Aorta (tissue), 5 donors: ENCODE measurements around the gene B2M. TPM values are rescaled to one million over a fixed set of nuclear protein-coding genes. Genes with fewer than 3 reads are reported as not detected.
"Not testable (repeated sequence)": the region's sequence is repeated elsewhere in the genome, so short reads cannot be mapped to it uniquely, and the experiment has no call there.

ENCODE experiments used
- ATAC-seq: fragments of 200-7000 bp; cut with Tn5 transposase; one replicate; pipeline ENCODE4 v1.9.1; 2022; ENCODE audit warnings: moderate library complexity; ENCODE audit not compliant: low FRiP score
- DNase-seq, 2 donors: peaks; one replicate each; pipeline ENCODE4 v3.0.0-alpha.2; 2020
- H3K27ac ChIP-seq, 2 donors: one replicate each; pipeline ENCODE4 v1.5.1; 2013; ENCODE audit warnings: low read length in 2 of 2, mild to moderate bottlenecking in 2 of 2, moderate library complexity in 2 of 2, control low read depth in 1 of 2, inconsistent platforms in 1 of 2, low read depth in 1 of 2
- H3K27me3 ChIP-seq, 2 donors: one replicate each; pipeline ENCODE4 v1.6.1; 2013; ENCODE audit warnings: control low read depth in 1 of 2, low read length in 1 of 2, mild to moderate bottlenecking in 1 of 2, moderate library complexity in 1 of 2; ENCODE audit not compliant: insufficient read depth in 2 of 2, control insufficient read depth in 1 of 2
- H3K36me3 ChIP-seq, 2 donors: one replicate each; pipeline ENCODE4 v1.6.1; 2013; ENCODE audit warnings: control low read depth in 1 of 2, low read length in 1 of 2, mild to moderate bottlenecking in 1 of 2; ENCODE audit not compliant: insufficient read depth in 2 of 2, control insufficient read depth in 1 of 2
- H3K4me1 ChIP-seq, 2 donors: one replicate each; pipeline ENCODE4 v1.6.1; 2013; ENCODE audit warnings: low read length in 2 of 2, control low read depth in 1 of 2, mild to moderate bottlenecking in 1 of 2, moderate library complexity in 1 of 2; ENCODE audit not compliant: insufficient read depth in 2 of 2, control insufficient read depth in 1 of 2
- H3K4me3 ChIP-seq, 2 donors: one replicate each; pipeline ENCODE4 v1.5.1; 2013; ENCODE audit warnings: low read length in 2 of 2, control low read depth in 1 of 2, mild to moderate bottlenecking in 1 of 2
- H3K9me3 ChIP-seq: one replicate; pipeline ENCODE4 v1.6.1; 2013; ENCODE audit warnings: mild to moderate bottlenecking, low read length; ENCODE audit not compliant: control insufficient read depth
- WGBS, 2 donors: extraction: QIAGEN DNeasy Blood & Tissue Kit; methylation state at CpG; one replicate each; pipeline ENCODE4 v1.1.7; 2013; 5-methylcytosine and 5-hydroxymethylcytosine counted together
- intact Hi-C, 2 donors: fragments of 100-400 bp; cut with DNase I; formaldehyde crosslinking; loops; one replicate each; pipeline versions ENCODE4 v1.14.2 to v1.15.0; 2022
- polyA plus RNA-seq, 2 donors: library from polyadenylated mRNA; stranded (reverse); fragments of 200-250 nt; gene quantifications; one replicate each; pipeline ENCODE4 v1.2.3, GENCODE V29; 2013
- total RNA-seq, 2 donors: library from RNA; stranded (reverse); fragmentation: NEBNext Ultra II Directional; extraction: Animal tissue kit (Norgen Biotek cat#: 25700); gene quantifications; one replicate each; pipeline ENCODE4 v1.2.1, GENCODE V29; 2021
- donor health status: healthy with polysubstance abuse.
- donor health status: Bipolar disorder and iron deficiency.
- donor health status: DM: no; HTN: no; CAD: no.
- donor health status: DM: no; HTN: no; CAD: no.
- donor health status: DM: yes; HTN: yes; CAD: no.

B2M gene
- total and polyA plus RNA-seq, 4 donors = 2,130 to 4,026 (median 3,023) TPM

DNA sequence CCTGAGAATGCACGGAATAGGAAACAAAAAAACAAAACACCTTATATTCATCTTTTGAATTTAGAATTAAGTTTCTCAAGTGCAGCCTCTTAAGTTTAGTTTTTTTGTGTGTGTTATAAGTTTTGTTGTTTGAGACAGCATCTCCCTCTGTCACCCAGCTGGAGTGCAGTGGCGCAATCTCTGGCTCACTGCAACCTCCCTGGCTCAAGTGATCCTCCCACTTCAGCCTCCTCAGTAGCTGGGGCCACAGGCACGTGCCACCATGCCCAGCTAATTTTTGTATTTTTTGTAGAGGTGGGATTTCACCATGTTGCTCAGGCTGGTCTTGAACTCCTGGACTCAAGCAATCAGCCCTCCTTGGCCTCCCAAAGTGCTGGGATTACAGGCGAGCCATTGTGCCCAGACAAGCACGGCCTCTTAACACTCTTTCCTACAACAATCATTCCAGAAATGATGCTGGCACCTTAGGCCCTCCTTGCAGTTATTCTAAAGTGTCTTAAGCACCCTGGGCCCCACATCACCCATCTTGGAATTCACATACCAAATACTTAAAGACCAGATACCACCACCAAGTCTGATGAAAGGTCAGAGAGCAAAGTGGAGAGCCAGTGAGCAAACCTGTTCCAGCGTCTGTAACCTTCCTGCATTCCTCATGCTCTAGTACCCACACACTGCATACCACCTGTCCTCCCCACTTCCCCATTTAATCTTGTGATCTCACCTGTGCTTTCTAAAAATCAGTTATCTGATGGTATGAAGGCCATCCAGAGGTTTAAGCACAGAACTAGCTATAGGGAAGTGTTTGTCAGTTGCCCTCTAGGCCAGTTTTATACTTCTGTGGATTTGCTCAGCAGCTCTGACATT lies 41.0 kb upstream of the B2M start:
- ATAC-seq = no peak
- 77 to 83% methylated on average over 6 of the region's 6 CpGs for WGBS, 2 donors
- no peak overlapping the region for H3K4me3 ChIP-seq
- H3K36me3 ChIP-seq = no peaks in the 10 kb centered on the region
- H3K27ac ChIP-seq = no peak overlapping the region
- no peak for DNase-seq
- no peaks in the 10 kb centered on the region for H3K27me3 ChIP-seq
- no peaks in the 10 kb centered on the region for H3K4me1 ChIP-seq
- no peaks in the 10 kb centered on the region for H3K9me3 ChIP-seq
- intact Hi-C loops = no loop called here

DNA sequence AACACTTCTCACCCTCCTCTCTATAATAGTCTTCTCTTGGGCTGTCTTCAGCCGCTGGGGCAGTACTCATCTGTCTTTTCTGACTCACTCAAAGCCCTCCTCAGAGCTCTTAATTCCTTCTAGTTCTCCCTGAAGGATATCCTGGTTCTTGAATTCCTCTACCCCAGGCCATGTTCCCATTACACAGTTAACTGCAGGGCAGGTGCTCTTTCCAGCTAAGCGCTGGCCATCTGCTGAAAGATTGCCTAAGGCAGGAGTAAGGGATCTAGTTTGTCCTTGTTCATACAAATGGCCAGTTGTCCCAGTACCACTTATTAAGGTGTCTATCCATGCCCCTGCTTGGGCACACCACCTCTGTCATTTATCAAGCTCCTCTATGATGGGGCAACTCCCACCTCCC lies 37.7 kb upstream of the B2M start:
- 89 to 91% methylated on average over 2 of the region's 2 CpGs for WGBS, 2 donors
- intact Hi-C loops = no loop called here
- no peaks in the 10 kb centered on the region for H3K4me1 ChIP-seq
- ATAC-seq (no peak), DNase-seq (no peak)
- H3K4me3 ChIP-seq = no peak overlapping the region
- H3K27ac ChIP-seq = no peak overlapping the region
- no peaks in the 10 kb centered on the region for H3K36me3 ChIP-seq
- no peaks in the 10 kb centered on the region for H3K9me3 ChIP-seq
- H3K27me3 ChIP-seq = no peaks in the 10 kb centered on the region

DNA sequence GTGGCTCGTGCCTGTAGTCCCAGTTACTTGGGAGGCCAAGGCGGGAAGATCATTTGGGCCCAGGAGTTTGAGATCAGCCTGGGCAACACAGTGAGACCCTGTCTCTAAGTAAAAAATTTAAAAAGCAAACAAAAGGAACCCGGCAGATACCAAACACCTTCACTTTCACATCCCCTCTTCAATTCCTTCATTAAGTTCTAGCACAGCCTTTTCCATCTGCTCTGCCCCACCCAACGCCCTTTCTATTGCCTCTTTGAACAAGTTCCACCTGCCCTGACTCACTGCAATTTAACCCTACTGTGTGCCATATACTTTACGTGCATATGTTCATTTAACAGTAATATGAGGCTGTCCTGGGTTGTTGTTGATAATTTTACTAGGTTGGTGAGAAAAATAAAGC lies 35.4 kb upstream of the B2M start:
- H3K36me3 ChIP-seq = no peaks in the 10 kb centered on the region

DNA sequence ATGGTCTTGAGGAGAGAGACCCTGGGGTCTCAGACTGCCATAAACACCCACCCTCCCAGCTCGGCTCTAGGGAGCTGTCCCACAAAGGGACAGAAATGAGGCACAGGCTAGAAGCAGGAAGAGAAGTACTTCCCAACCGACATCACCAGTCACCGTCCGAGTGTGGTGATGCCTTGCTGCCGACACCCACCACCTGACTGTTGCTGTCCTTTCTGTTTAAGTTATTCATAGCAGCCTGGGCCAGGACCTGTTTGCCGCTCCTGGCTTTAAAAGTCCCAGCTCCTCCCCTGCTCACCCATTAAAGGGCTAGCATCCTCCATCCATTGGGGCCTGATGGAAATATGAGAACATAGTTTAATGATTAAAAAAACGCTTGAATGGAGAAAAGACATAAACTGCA lies 34.6 kb upstream of the B2M start:
- ATAC-seq = no peak
- intact Hi-C loops = no loop called here
- no peak overlapping the region for H3K4me3 ChIP-seq
- H3K27ac ChIP-seq = no peak overlapping the region
- 62 to 66% methylated on average over 7 of the region's 7 CpGs for WGBS, 2 donors
- H3K27me3 ChIP-seq = no peaks in the 10 kb centered on the region
- H3K9me3 ChIP-seq = no peaks in the 10 kb centered on the region
- DNase-seq = no peak
- H3K36me3 ChIP-seq = no peaks in the 10 kb centered on the region
- H3K4me1 ChIP-seq = no peaks in the 10 kb centered on the region

More for the DNA sequence above, 35.4 kb upstream of the B2M start:
- ATAC-seq (no peak), DNase-seq (no peak)
- no peak overlapping the region for H3K27ac ChIP-seq
- H3K4me1 ChIP-seq = no peaks in the 10 kb centered on the region
- no peak overlapping the region for H3K4me3 ChIP-seq
- no peaks in the 10 kb centered on the region for H3K27me3 ChIP-seq
- WGBS, 2 donors = 77 to 82% methylated on average over 5 of the region's 5 CpGs
- H3K9me3 ChIP-seq = no peaks in the 10 kb centered on the region
- intact Hi-C loops = no loop called here

DNA sequence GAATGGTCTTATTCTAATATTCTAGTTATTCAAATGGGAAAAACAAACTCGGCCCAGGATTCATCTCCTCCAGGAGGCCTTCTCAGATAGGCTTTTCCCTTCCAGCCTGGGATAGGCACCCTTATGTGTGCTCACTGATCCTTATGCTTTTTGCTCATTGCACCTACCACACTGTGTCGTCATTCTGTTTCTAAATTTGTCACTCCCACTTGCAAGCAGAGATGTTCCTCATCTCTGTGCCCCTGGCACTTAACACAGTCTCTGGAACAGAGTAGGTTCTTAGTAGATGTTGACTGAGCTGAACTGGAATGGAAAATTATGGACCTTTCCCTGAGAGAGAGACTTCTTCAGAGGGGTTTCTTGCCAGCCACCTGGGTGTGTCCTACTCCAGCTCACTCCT lies 29.1 kb upstream of the B2M start:
- 66 to 78% methylated on average over 2 of the region's 2 CpGs for WGBS, 2 donors
- H3K27me3 ChIP-seq = no peaks in the 10 kb centered on the region
- H3K9me3 ChIP-seq = no peaks in the 10 kb centered on the region
- no peaks in the 10 kb centered on the region for H3K36me3 ChIP-seq
- no peak overlapping the region for H3K27ac ChIP-seq
- no peak overlapping the region for H3K4me3 ChIP-seq
- no peak for ATAC-seq
- intact Hi-C loops = no loop called here
- no peak for DNase-seq
- no peaks in the 10 kb centered on the region for H3K4me1 ChIP-seq

DNA sequence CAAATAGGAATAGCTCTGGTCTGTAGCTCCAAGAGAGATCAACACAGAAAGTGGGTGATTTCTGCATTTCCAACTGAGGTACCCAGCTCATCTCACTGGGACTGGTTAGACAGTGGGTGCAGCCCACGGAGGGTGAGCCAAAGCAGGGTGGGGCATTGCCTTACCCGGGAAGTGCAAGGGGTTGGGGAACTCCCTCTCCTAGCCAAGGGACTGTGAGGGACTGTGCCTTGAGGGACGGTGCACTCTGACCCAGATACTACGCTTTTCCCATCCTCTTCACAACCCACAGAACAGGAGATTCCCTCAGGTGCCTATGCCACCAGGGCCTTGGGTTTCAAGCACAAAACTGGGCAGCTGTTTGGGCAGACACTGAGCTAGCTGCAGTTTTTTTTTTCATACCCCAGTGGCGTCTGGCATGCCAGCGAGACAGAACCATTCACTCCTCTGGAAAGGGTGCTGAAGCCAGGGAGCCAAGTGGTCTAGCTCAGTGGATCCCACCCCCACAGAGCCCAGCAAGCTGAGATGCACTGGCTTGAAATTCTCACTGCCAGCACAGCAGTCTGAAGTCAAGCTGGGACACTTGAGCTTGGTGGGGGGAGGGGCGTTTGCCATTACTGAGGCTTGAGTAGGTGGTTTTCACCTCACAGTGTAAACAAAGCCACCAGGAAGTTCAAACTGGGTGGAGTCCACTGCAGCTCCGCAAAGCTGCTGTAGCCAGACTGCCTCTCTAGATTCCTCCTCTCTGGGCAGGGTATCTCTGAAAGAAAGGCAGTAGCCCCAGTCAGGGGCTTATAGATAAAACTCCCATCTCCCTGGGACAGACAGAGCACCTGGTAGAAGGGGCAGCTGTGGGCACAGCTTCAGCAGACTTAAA lies 28.3 kb upstream of the B2M start:
- DNase-seq = peak in 1 of 2 donors; percentile 74
- H3K9me3 ChIP-seq, H3K4me1 ChIP-seq, H3K36me3 ChIP-seq, H3K27me3 ChIP-seq, H3K4me3 ChIP-seq, H3K27ac ChIP-seq, intact Hi-C loops, ATAC-seq: not testable (repeated sequence)
- whole genome bisulfite sequencing, 2 donors = 36 to 42% methylated on average over 8 of the region's 8 CpGs

DNA sequence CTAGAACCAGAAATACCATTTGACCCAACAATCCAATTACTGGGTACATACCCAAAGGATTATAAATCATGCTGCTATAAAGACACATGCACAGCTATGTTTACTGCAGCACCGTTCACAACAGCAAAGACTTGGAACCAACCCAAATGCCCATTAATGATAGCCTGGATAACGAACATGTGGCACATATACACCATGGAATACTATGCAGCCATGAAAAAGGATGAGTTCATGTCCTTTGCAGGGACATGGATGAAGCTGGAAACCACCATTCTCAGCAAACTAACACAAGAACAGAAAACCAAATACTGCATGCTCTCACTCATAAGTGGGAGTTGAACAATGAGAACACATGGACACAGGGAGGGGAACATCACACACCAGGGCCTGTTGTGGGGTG lies 22.0 kb upstream of the B2M start:
- H3K9me3 ChIP-seq, intact Hi-C loops, ATAC-seq, H3K4me1 ChIP-seq, H3K27ac ChIP-seq, DNase-seq, H3K4me3 ChIP-seq, H3K27me3 ChIP-seq, H3K36me3 ChIP-seq: not testable (repeated sequence)
- 80% methylated on average over 2 of the region's 2 CpGs for WGBS, 2 donors

DNA sequence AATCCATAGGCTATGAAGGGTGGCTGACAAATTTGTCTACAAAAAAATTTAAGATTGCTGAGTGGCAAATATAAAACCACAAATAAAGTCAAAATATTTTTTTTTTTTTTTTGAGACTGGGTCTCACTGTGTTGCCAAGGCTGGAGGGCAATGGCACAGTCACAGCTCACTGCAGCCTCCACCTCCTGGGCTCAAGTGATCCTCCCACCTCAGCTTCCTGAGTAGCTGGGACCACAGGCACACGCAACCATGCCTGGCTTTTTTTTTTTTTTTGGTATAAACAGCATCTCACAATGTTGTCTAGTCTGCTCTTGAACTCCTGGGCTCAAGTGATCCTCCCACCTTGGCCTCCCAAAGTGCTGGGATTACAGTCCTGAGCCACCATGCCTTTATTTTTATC lies 21.1 kb upstream of the B2M start:
- H3K27ac ChIP-seq, intact Hi-C loops, DNase-seq, ATAC-seq, H3K4me3 ChIP-seq, H3K9me3 ChIP-seq, H3K27me3 ChIP-seq, H3K36me3 ChIP-seq, H3K4me1 ChIP-seq: not testable (repeated sequence)
- 35 to 45% methylated on average over 1 of the region's 1 CpG for WGBS, 2 donors
